ENCODE measurements around the gene BCAN. TPM values are rescaled to one million over a fixed set of nuclear protein-coding genes. Genes with fewer than 3 reads are reported as not detected.

The BCAN gene
- total RNA-seq, 4 donors from 2014 or later = 0.50 to 5.0 (median 1.9) TPM; not detected in 1

DNA sequence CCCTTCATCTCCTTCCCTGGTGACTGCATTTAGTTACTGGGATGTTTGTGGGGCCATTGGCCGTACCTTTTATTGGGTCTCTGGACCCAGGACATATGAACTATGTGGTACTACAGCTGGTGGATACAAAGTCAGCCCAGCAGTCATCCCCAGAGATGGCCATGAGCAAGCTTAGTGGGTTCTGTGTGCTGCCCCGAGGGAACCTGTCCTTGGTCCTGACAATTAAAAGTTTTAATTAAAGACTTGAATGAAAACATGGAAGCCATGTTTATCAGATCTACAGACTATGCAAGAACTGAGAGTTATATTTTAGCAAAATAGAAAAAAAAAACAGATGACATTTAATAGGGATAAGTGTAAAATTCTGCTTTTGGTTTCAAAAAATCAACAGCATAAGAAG, 38.1 kb downstream of the BCAN start:
- TF ChIP-seq EP300 (IDR thresholded peaks at IDR 0.05) = no peak
- no peak for TF ChIP-seq POLR2A (IDR thresholded peaks at IDR 0.05)
- no peak for TF ChIP-seq POLR2AphosphoS5 (IDR thresholded peaks at IDR 0.05)
- TF ChIP-seq, protein P1, sequence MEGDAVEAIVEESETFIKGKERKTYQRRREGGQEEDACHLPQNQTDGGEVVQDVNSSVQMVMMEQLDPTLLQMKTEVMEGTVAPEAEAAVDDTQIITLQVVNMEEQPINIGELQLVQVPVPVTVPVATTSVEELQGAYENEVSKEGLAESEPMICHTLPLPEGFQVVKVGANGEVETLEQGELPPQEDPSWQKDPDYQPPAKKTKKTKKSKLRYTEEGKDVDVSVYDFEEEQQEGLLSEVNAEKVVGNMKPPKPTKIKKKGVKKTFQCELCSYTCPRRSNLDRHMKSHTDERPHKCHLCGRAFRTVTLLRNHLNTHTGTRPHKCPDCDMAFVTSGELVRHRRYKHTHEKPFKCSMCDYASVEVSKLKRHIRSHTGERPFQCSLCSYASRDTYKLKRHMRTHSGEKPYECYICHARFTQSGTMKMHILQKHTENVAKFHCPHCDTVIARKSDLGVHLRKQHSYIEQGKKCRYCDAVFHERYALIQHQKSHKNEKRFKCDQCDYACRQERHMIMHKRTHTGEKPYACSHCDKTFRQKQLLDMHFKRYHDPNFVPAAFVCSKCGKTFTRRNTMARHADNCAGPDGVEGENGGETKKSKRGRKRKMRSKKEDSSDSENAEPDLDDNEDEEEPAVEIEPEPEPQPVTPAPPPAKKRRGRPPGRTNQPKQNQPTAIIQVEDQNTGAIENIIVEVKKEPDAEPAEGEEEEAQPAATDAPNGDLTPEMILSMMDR (IDR thresholded peaks at IDR 0.05) = no peak
- Histone ChIP-seq H3K9me3 (no peaks in the 10 kb centered on the region), H3K27ac (no peak overlapping the region), H3K4me1 (peaks cover 0 to 33% (median 5%) of the 10 kb centered on the region in 3 donors), H3K27me3 (peaks cover 91% of the 10 kb centered on the region), H3K4me3 (no peak overlapping the region), H3K36me3 (no peaks in the 10 kb centered on the region)
- ATAC-seq = no peak
- WGBS, 2 donors (ENCODE audit: low coverage in 1 of 2) = 29 to 49% methylated on average over 2 of the region's 2 CpGs

DNA sequence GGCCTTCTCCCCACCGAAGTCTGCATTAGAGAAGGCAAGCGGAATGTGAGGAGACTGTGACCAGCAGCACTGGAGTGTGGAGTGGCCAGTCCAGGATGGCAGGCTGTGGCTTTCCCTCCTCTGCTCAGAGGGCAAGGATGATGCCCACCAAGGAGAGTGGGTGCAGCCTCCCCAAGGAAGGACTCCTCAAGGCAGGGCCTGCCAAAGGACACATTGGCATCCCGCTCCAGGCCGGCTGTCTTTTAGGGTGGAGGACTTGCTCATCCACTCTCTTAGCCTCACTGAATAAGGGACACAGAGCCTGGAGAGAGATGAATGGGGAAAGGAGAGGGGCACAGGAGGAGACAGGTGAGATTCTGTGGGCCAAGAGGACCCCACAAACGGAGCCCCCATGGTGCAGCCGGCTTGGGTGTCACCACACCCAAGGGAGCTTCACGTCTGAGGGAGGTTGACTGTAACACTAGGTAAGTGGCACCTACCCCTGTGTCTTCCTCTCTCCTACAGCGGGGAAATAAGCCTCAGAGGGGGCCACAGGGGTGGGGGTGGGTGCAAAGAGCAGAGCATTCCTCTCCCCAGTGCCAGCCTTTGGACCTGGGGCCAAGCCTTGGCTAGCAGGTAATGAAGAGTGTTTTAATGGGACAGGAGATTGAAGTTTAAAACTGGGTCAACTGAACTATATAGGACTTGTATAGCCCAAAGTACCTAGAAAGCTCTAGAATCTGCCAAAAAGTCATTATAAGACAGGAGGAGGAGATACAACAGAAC, 39.5 kb downstream of the BCAN start:
- H3K4me1 ChIP-seq = peaks cover 0 to 20% (median 5%) of the 10 kb centered on the region in 3 donors
- WGBS, 2 donors (ENCODE audit: low coverage in 1 of 2) = 47% methylated on average over 3 of the region's 8 CpGs; no CpG with 5 or more reads in 1 of the 2 donors
- no peak overlapping the region for H3K27ac ChIP-seq
- H3K36me3 ChIP-seq = no peaks in the 10 kb centered on the region
- no peak overlapping the region for H3K4me3 ChIP-seq
- no peak for ATAC-seq
- peaks cover 93% of the 10 kb centered on the region for H3K27me3 ChIP-seq
- H3K9me3 ChIP-seq = no peaks in the 10 kb centered on the region
- TF ChIP-seq POLR2AphosphoS5 (IDR thresholded peaks at IDR 0.05) = no peak
- TF ChIP-seq, protein P1 (IDR thresholded peaks at IDR 0.05) = no peak
- no peak for TF ChIP-seq POLR2A (IDR thresholded peaks at IDR 0.05)
- TF ChIP-seq EP300 (IDR thresholded peaks at IDR 0.05) = no peak

DNA sequence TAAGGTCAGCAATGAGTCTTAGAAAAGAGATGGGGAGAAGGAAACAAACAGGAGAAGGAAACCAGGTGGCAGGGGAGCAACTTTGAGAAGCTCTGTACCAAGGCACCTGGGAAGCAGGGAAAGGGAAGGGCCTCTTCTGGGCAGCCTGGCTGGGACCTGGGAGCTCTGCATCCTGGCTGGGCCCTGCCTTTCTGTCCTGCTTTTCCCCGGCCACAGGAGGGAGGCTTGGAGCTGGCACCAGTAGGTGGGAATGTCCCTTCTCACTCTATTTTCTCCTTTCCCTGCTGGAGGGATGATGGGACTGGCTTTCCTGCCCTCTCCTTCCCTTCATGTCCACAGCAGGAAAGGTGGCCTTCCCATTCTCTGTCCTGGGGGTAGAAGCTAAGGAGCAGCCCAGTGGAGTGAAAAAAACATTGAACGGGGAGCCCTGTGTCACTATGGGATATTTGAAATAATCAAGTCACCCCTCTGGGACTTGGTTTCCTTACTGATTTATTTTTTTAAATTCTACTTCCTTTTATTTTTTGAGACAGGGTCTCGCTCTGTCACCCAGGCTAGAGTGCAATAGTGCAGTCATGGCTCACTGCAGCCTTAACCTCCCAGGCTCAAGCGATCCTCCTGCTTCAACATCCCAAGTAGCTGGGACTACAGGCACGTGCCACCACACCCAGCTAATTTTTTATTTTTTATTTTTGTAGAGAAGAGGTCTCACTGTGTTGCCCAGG, 40.4 kb downstream of the BCAN start:
- H3K9me3 ChIP-seq = no peaks in the 10 kb centered on the region
- H3K36me3 ChIP-seq = no peaks in the 10 kb centered on the region
- peaks cover 90% of the 10 kb centered on the region for H3K27me3 ChIP-seq
- WGBS, 2 donors (ENCODE audit: low coverage in 1 of 2) = 73 to 80% methylated on average over 2 to 3 of the region's 5 CpGs
- H3K27ac ChIP-seq = no peak overlapping the region
- H3K4me1 ChIP-seq = peaks cover 0 to 10% (median 0%) of the 10 kb centered on the region in 3 donors
- TF ChIP-seq EP300 (IDR thresholded peaks at IDR 0.05) (no peak), POLR2AphosphoS5 (IDR thresholded peaks at IDR 0.05) (no peak)
- TF ChIP-seq, protein P1 (IDR thresholded peaks at IDR 0.05) = no peak
- ATAC-seq = no peak
- no peak overlapping the region for H3K4me3 ChIP-seq

DNA sequence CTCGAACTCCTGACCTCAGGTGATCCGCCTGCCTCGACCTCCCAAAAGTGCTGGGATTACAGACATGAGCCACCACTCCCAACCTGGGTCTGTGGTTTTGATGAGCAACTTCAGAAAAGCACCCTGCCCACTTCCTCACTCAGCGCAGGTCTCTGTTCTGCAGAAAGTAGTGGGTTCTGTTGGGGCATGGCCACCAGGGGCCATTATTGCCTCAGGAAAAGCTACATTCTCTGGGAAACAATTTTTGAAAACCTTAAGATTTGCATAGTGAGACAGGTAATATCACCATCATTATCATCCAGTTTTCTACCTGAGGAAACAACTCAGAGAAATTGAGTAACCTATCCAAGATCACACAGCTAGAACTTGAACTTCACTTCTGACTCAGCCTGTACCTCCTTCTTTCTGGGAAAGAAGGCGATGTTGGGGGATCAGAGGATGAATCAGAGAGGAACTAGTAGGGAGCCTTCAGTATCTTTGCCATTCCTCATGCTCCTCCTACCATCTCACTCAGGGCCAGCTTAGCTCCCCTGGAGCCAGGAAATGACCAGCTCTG, 42.4 kb downstream of the BCAN start:
- ATAC-seq = no peak

More for the DNA sequence above, 42.4 kb downstream of the BCAN start:
- Histone ChIP-seq H3K27me3 (peaks cover 90% of the 10 kb centered on the region), H3K36me3 (no peaks in the 10 kb centered on the region), H3K27ac (no peak overlapping the region), H3K9me3 (no peaks in the 10 kb centered on the region), H3K4me1 (peaks cover 0 to 3% (median 2%) of the 10 kb centered on the region in 3 donors), H3K4me3 (no peak overlapping the region)
- TF ChIP-seq POLR2AphosphoS5 (IDR thresholded peaks at IDR 0.05) (no peak), EP300 (IDR thresholded peaks at IDR 0.05) (no peak), POLR2A (IDR thresholded peaks at IDR 0.05) (no peak)
- TF ChIP-seq, protein P1 (IDR thresholded peaks at IDR 0.05) = no peak
- 69% methylated on average over 2 of the region's 5 CpGs; no CpG with 5 or more reads in 1 of the 2 donors for WGBS, 2 donors (ENCODE audit: low coverage in 1 of 2)

All from gastroesophageal sphincter (tissue), 4 donors.